ENCODE data around the gene UTP20.

UTP20 gene

DNA sequence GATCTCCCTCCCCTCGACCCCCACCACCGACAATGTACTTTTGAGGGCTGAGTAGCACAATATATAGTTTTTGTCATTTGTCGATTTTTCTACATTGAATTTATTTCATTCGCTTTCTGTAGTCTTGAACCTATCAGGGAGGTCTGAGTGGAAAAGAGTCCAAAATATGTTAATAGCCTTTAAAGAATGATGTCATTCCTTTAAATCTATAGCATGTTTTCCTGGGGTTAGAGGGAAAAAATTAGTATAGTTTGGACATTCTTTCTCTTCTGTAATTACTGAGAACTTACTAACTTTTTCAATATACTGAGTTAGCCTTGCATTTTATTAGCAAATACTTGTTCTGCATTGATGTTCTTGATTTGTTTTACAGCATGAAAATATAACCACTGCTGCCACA, 71.8 kb downstream of the UTP20 start:
- Histone ChIP-seq H3K36me3 (ENCODE audit: insufficient read depth, low read length) (peaks cover 75% of the 10 kb centered on the region), H3K27ac (ENCODE audit: low read length) (no peak overlapping the region), H3K79me2 (ENCODE audit: insufficient read depth, low read length) (no peaks in the 10 kb centered on the region), H3K4me3 (ENCODE audit: low read depth in 1 of 2, low read length in 2 of 2) (no peak overlapping the region), H3K4me1 (ENCODE audit: insufficient read depth, low read length) (no peaks in the 10 kb centered on the region), H3K9me3 (ENCODE audit: insufficient read depth, low read length, severe bottlenecking) (no peaks in the 10 kb centered on the region), H3K27me3 (ENCODE audit: insufficient read depth, low read length, poor library complexity) (no peaks in the 10 kb centered on the region), H3K4me2 (ENCODE audit: insufficient read depth, low read length) (no peak overlapping the region), H4K20me1 (ENCODE audit: insufficient read depth, low read length) (no peaks in the 10 kb centered on the region), H2AFZ (ENCODE audit: low read depth, low read length) (no peak overlapping the region), H3K9ac (ENCODE audit: low read depth, low read length) (no peak overlapping the region)
- DNase-seq, result no peak
- ATAC-seq (ENCODE audit: insufficient read depth, low read depth), result no peak
- TF ChIP-seq, protein P1, sequence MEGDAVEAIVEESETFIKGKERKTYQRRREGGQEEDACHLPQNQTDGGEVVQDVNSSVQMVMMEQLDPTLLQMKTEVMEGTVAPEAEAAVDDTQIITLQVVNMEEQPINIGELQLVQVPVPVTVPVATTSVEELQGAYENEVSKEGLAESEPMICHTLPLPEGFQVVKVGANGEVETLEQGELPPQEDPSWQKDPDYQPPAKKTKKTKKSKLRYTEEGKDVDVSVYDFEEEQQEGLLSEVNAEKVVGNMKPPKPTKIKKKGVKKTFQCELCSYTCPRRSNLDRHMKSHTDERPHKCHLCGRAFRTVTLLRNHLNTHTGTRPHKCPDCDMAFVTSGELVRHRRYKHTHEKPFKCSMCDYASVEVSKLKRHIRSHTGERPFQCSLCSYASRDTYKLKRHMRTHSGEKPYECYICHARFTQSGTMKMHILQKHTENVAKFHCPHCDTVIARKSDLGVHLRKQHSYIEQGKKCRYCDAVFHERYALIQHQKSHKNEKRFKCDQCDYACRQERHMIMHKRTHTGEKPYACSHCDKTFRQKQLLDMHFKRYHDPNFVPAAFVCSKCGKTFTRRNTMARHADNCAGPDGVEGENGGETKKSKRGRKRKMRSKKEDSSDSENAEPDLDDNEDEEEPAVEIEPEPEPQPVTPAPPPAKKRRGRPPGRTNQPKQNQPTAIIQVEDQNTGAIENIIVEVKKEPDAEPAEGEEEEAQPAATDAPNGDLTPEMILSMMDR (IDR thresholded peaks at IDR 0.05; ENCODE audit: borderline replicate concordance, extremely low read depth, low read length, poor library complexity, severe bottlenecking), result no peak
- no peak for TF ChIP-seq EZH2 (IDR thresholded peaks at IDR 0.05; ENCODE audit: borderline replicate concordance, low read depth, low read length, severe bottlenecking)

GRCh38 chr12:101356794-101357193, 76.9 kb downstream of the UTP20 start:
- no peaks in the 10 kb centered on the region for H3K9me3 ChIP-seq (ENCODE audit: insufficient read depth, low read length, severe bottlenecking)
- H2AFZ ChIP-seq (ENCODE audit: low read depth, low read length), result no peak overlapping the region
- H3K79me2 ChIP-seq (ENCODE audit: insufficient read depth, low read length), result no peaks in the 10 kb centered on the region
- no peak overlapping the region for H3K4me2 ChIP-seq (ENCODE audit: insufficient read depth, low read length)
- ATAC-seq (ENCODE audit: insufficient read depth, low read depth) (no peak), DNase-seq (no peak)
- H3K4me3 ChIP-seq (ENCODE audit: low read depth in 1 of 2, low read length in 2 of 2), result no peak overlapping the region
- no peaks in the 10 kb centered on the region for H3K27me3 ChIP-seq (ENCODE audit: insufficient read depth, low read length, poor library complexity)
- no peaks in the 10 kb centered on the region for H3K4me1 ChIP-seq (ENCODE audit: insufficient read depth, low read length)
- no peak overlapping the region for H3K9ac ChIP-seq (ENCODE audit: low read depth, low read length)
- H4K20me1 ChIP-seq (ENCODE audit: insufficient read depth, low read length), result no peaks in the 10 kb centered on the region
- TF ChIP-seq EZH2 (IDR thresholded peaks at IDR 0.05; ENCODE audit: borderline replicate concordance, low read depth, low read length, severe bottlenecking), result no peak
- TF ChIP-seq, protein P1 (IDR thresholded peaks at IDR 0.05; ENCODE audit: borderline replicate concordance, extremely low read depth, low read length, poor library complexity, severe bottlenecking), result no peak
- peaks cover 62% of the 10 kb centered on the region for H3K36me3 ChIP-seq (ENCODE audit: insufficient read depth, low read length)
- H3K27ac ChIP-seq (ENCODE audit: low read length), result no peak overlapping the region

- no peak overlapping the region for H3K4me2 ChIP-seq (ENCODE audit: insufficient read depth, low read length)
- ATAC-seq (ENCODE audit: insufficient read depth, low read depth) (no peak), DNase-seq (no peak)
- H3K9ac ChIP-seq (ENCODE audit: low read depth, low read length), result no peak overlapping the region
- H3K27me3 ChIP-seq (ENCODE audit: insufficient read depth, low read length, poor library complexity), result no peaks in the 10 kb centered on the region
- no peak overlapping the region for H3K4me3 ChIP-seq (ENCODE audit: low read depth in 1 of 2, low read length in 2 of 2)
- no peaks in the 10 kb centered on the region for H3K9me3 ChIP-seq (ENCODE audit: insufficient read depth, low read length, severe bottlenecking)
- no peaks in the 10 kb centered on the region for H3K4me1 ChIP-seq (ENCODE audit: insufficient read depth, low read length)
- no peak overlapping the region for H2AFZ ChIP-seq (ENCODE audit: low read depth, low read length)
- H3K27ac ChIP-seq (ENCODE audit: low read length), result no peak overlapping the region
- H3K79me2 ChIP-seq (ENCODE audit: insufficient read depth, low read length), result no peaks in the 10 kb centered on the region
- H4K20me1 ChIP-seq (ENCODE audit: insufficient read depth, low read length), result no peaks in the 10 kb centered on the region
- TF ChIP-seq, protein P1 (IDR thresholded peaks at IDR 0.05; ENCODE audit: borderline replicate concordance, extremely low read depth, low read length, poor library complexity, severe bottlenecking), result no peak
- TF ChIP-seq EZH2 (IDR thresholded peaks at IDR 0.05; ENCODE audit: borderline replicate concordance, low read depth, low read length, severe bottlenecking), result no peak
- peaks cover 77% of the 10 kb centered on the region; the same call in 1 of the 2 replicates for H3K36me3 ChIP-seq (ENCODE audit: insufficient read depth, low read length)
Measured at GRCh38 chr12:101361455-101361854, 81.5 kb downstream of the UTP20 start.

DNA sequence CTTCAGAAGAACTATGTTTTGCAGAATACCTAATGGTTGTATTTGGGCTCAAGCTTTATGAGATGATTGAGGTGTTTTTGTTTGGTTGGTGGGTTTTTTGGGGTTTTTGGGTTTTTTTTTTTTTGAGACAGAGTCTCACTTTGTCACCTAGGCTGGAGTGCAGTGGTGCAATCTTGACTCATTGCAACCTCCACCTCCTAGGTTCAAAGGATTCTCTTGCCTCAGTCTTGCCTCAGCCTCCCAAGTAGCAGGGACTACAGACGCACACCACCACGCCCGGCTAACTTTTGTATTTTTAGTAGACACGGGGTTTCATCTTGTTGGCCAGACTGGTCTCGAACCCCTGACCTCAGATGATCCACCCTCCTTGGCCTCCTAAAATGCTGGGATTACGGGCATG, 88.1 kb downstream of the UTP20 start:
- ATAC-seq (ENCODE audit: insufficient read depth, low read depth) (no peak), DNase-seq (no peak)
- Histone ChIP-seq H3K9me3 (ENCODE audit: insufficient read depth, low read length, severe bottlenecking) (no peaks in the 10 kb centered on the region), H3K27me3 (ENCODE audit: insufficient read depth, low read length, poor library complexity) (no peaks in the 10 kb centered on the region), H4K20me1 (ENCODE audit: insufficient read depth, low read length) (no peaks in the 10 kb centered on the region), H3K27ac (ENCODE audit: low read length) (no peak overlapping the region), H3K79me2 (ENCODE audit: insufficient read depth, low read length) (no peaks in the 10 kb centered on the region), H3K36me3 (ENCODE audit: insufficient read depth, low read length) (peaks cover 87% of the 10 kb centered on the region), H3K4me1 (ENCODE audit: insufficient read depth, low read length) (no peaks in the 10 kb centered on the region), H3K9ac (ENCODE audit: low read depth, low read length) (no peak overlapping the region), H2AFZ (ENCODE audit: low read depth, low read length) (no peak overlapping the region), H3K4me3 (ENCODE audit: low read depth in 1 of 2, low read length in 2 of 2) (no peak overlapping the region), H3K4me2 (ENCODE audit: insufficient read depth, low read length) (no peak overlapping the region)
- TF ChIP-seq, protein P1 (IDR thresholded peaks at IDR 0.05; ENCODE audit: borderline replicate concordance, extremely low read depth, low read length, poor library complexity, severe bottlenecking), result no peak
- no peak for TF ChIP-seq EZH2 (IDR thresholded peaks at IDR 0.05; ENCODE audit: borderline replicate concordance, low read depth, low read length, severe bottlenecking)
